GM12892 (cell line): Measurements from ENCODE around the gene ZBTB3.

Experiments
- POLR2A ChIP-seq: IDR thresholded peaks from 2 replicates; pipeline ENCODE4 v1.6.1; 2011; ENCODE audit warnings: low read depth, low read length, control low read depth
- TAF1 ChIP-seq: IDR thresholded peaks from 2 replicates; pipeline ENCODE4 v1.6.1; 2011; ENCODE audit warnings: low read depth, mild to moderate bottlenecking, control low read depth, low read length, borderline replicate concordance

- no peak for TF ChIP-seq POLR2A
- TF ChIP-seq TAF1, result no peak
Observed at GRCh38 chr11:62725646-62726045, 28.3 kb downstream of the ZBTB3 start.
